GM12878 (cell line): ENCODE data around the gene HPCA. TPM values are rescaled to one million over a fixed set of nuclear protein-coding genes. Genes with fewer than 3 reads are reported as not detected.

Experiments used
- ATAC-seq: fragments of 200-7000 bp; cut with Tn5 transposase; 3 replicates; pipeline ENCODE4 v1.9.1; 2020; ENCODE audit warnings: mild to moderate bottlenecking, moderate library complexity
- BruUV-seq: library from RNA; stranded (reverse); fragments of 400-500 nt; replicated peaks from 2 replicates; lab custom pipeline; 2021; lab: Mats Ljungman, UMichigan
- CTCF ChIA-PET: fragments of 300-600 bp; sonication (Branson Sonifier 250); formaldehyde crosslinking; extraction: SDS; loops from one replicate; lab custom pipeline; 2021; ENCODE audit warnings: inconsistent platforms; lab: Yijun Ruan, JAX
- POLR2A ChIA-PET: fragments of 350-600 bp; formaldehyde crosslinking; extraction: SDS; loops from one replicate; lab custom pipeline; 2021; ENCODE audit warnings: inconsistent platforms; lab: Charles Lee
- RAD21 ChIA-PET: fragments of 300-600 bp; sonication (Branson Sonifier 250); formaldehyde crosslinking; loops from one replicate; lab custom pipeline; 2023; ENCODE audit warnings: antibody characterized with exemption; ENCODE audit not compliant: unreplicated experiment; lab: Charles Lee
- SMC1A ChIA-PET: fragments of 300-600 bp; sonication (Branson Sonifier 250); formaldehyde crosslinking; loops from one replicate; lab custom pipeline; 2023; ENCODE audit not compliant: unreplicated experiment, uncharacterized antibody; lab: Charles Lee
- DNase-seq: peaks from one replicate; pipeline ENCODE4 v3.0.0-alpha.2; 2011; ENCODE audit warnings: low read depth, low spot score
- FAIRE-seq: peaks from 3 replicates; lab custom pipeline; 2011; peaks lifted over from hg19 to GRCh38; lab: Jason Lieb, UNC
- H2AFZ ChIP-seq: 2 replicates; pipeline ENCODE4 v1.6.0; 2011; ENCODE audit warnings: low read depth, low read length, control low read depth; ENCODE audit not compliant: control insufficient read depth
- H3K27ac ChIP-seq: 2 replicates; pipeline ENCODE4 v1.5.1; 2011; ENCODE audit warnings: control low read depth; ENCODE audit not compliant: control insufficient read depth, insufficient read depth
- H3K27me3 ChIP-seq, 2 experiments: replicated peaks in 1 of 2; 2 replicates each; pipeline versions ENCODE4 v1.6.0 to v1.6.1; 2011; ENCODE audit warnings: low read length in 1 of 2; ENCODE audit not compliant: control insufficient read depth in 2 of 2, insufficient read depth in 2 of 2
- H3K36me3 ChIP-seq, 2 experiments: 2 replicates each; pipeline ENCODE4 v1.5.1; 2011; ENCODE audit warnings: low read length in 1 of 2; ENCODE audit not compliant: control insufficient read depth in 2 of 2, insufficient read depth in 2 of 2
- H3K4me1 ChIP-seq: 2 replicates; pipeline ENCODE4 v1.6.1; 2011; ENCODE audit warnings: mild to moderate bottlenecking, low read length, moderate library complexity, mixed read lengths; ENCODE audit not compliant: control insufficient read depth, insufficient read depth
- H3K4me2 ChIP-seq: 2 replicates; pipeline ENCODE4 v1.6.0; 2011; ENCODE audit warnings: control low read depth; ENCODE audit not compliant: control insufficient read depth, insufficient read depth
- H3K4me3 ChIP-seq: fragments of 200-600 bp; sonication (generic); 2 replicates; pipeline ENCODE4 v1.5.1; 2016
- H3K79me2 ChIP-seq: 2 replicates; pipeline ENCODE4 v1.6.0; 2011; ENCODE audit warnings: low read length; ENCODE audit not compliant: control insufficient read depth, insufficient read depth
- H3K9ac ChIP-seq: 2 replicates; pipeline ENCODE4 v1.8.0; 2011; ENCODE audit warnings: low read length, control low read depth, mixed read lengths; ENCODE audit not compliant: control insufficient read depth, insufficient read depth
- H3K9me3 ChIP-seq: replicated peaks from 3 replicates; pipeline ENCODE4 v1.5.1; 2011; ENCODE audit warnings: mild to moderate bottlenecking, low read length; ENCODE audit not compliant: control insufficient read depth, insufficient read depth
- H4K20me1 ChIP-seq: 2 replicates; pipeline ENCODE4 v1.6.0; 2011; ENCODE audit not compliant: control insufficient read depth, insufficient read depth
- BCLAF1 ChIP-seq: fragments of 450-650 bp; IDR thresholded peaks from 2 replicates; pipeline ENCODE4 v1.6.1; 2017; ENCODE audit warnings: antibody characterized with exemption, mild to moderate bottlenecking, moderate library complexity
- LARP7 ChIP-seq: fragments of 450-650 bp; IDR thresholded peaks from 2 replicates; pipeline ENCODE4 v1.6.1; 2017; ENCODE audit warnings: mild to moderate bottlenecking
- POLR2A ChIP-seq: IDR thresholded peaks from 2 replicates; pipeline ENCODE4 v1.6.1; 2011; ENCODE audit warnings: low read depth, mild to moderate bottlenecking, low read length
- POLR2AphosphoS2 ChIP-seq: IDR thresholded peaks from 2 replicates; pipeline ENCODE4 v1.6.1; 2011; ENCODE audit warnings: low read depth, mild to moderate bottlenecking, low read length, improper control_type of control experiment, moderate library complexity
- PRDM15 ChIP-seq: fragments of 450-650 bp; formaldehyde crosslinking; IDR thresholded peaks from 2 replicates; pipeline ENCODE4 v1.4.0; 2020; ENCODE audit warnings: mild to moderate bottlenecking, moderate library complexity
- REST ChIP-seq: IDR thresholded peaks from 2 replicates; pipeline ENCODE4 v1.6.1; 2012; ENCODE audit warnings: mild to moderate bottlenecking, low read depth, low read length
- TAF1 ChIP-seq: IDR thresholded peaks from 2 replicates; pipeline ENCODE4 v1.6.1; 2011; ENCODE audit warnings: mild to moderate bottlenecking, low read depth, low read length, borderline replicate concordance
- WGBS: methylation state at CpG from one replicate; pipeline ENCODE4 v1.1.6; 2016; ENCODE audit warnings: low lambda C conversion rate; ENCODE audit not compliant: insufficient replicate concordance, insufficient coverage; ENCODE audit errors: missing lambda C conversion rate; 5-methylcytosine and 5-hydroxymethylcytosine counted together
- in situ Hi-C: fragments of 300-500 bp; cut with MboI; formaldehyde crosslinking; loops from 9 replicates; pipeline ENCODE4 v1.14.3; 2018; ENCODE audit warnings: mixed read lengths
- intact Hi-C: fragments of 100-400 bp; cut with micrococcal nuclease; formaldehyde crosslinking; loops from one replicate; pipeline ENCODE4 v1.14.2; 2022; ENCODE audit not compliant: unreplicated experiment
- polyA plus RNA-seq, 11 experiments: library from polyadenylated mRNA; depleted of rRNA in 4 of 11; unstranded in 6 of 11; stranded (reverse) in 5 of 11; fragments of >200 nt; fragmentation: Nextera tagmentation in 4 of 11; fragmentation: Illumina TruSeq in 1 of 11; extraction: Ambion mirVana in 4 of 11; extraction: Trizol in 1 of 11; gene quantifications; 1 replicate in 1 of 11; 2 replicates in 10 of 11; pipeline versions ENCODE4 v1.2.1 to v1.2.3, GENCODE V29; 2011 to 2016; ENCODE audit warnings: inconsistent platforms in 2 of 11, missing spikeins in 2 of 11, low read depth in 1 of 11
- total RNA-seq, 4 experiments: library from RNA; depleted of rRNA in 3 of 4; stranded (reverse); fragments of >200 nt in 3 of 4; fragmentation: Illumina TruSeq in 1 of 4; extraction: Trizol in 1 of 4; gene quantifications; 2 replicates each; pipeline versions ENCODE4 v1.2.1 to v1.2.3, GENCODE V29; 2013 to 2021

HPCA gene
- total and polyA plus RNA-seq, 10 of the 15 experiments (the other 5 are each of a cell fraction or from before 2014, with no cell fraction given): 0.11 TPM; not detected in 9

DNA sequence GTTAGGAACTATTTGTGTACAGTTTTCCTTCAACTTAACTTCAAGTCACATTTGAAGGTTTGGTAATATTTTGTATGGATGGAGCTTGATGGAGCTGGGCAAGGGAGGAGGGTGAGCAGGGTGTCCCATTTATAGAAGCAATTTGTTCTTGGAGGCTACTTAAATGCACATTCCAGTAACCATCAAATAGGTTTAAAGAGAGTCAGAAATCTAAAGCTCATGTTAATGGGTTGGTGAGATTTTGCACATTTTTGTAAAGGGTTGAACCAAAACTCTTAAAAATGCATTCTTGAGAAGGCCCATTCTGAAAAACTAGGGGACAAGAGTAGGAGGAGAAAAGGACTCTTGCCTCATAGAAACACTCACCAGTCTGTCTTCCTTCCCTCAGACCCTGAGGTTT is 25.7 kb upstream of the HPCA start (continued):
- TF ChIP-seq PRDM15 (no peak), POLR2A (no peak)

GRCh38 chr1:32861904-32862695 is 24.2 kb upstream of the HPCA start:
- Histone ChIP-seq H3K36me3 (peaks cover 7 to 26% of the 10 kb centered on the region in 2 experiments), H3K27me3 (no peaks in the 10 kb centered on the region), H3K4me3 (no peak overlapping the region), H3K4me1 (no peaks in the 10 kb centered on the region), H3K9ac (no peak overlapping the region), H3K27ac (no peak overlapping the region), H3K4me2 (no peak overlapping the region), H3K9me3 (no peaks in the 10 kb centered on the region), H4K20me1 (no peaks in the 10 kb centered on the region), H3K79me2 (no peaks in the 10 kb centered on the region), H2AFZ (no peak overlapping the region)
- TF ChIP-seq POLR2AphosphoS2: no peak
- no peak for TF ChIP-seq LARP7
- TF ChIP-seq TAF1: no peak
- no peak for TF ChIP-seq REST
- TF ChIP-seq BCLAF1: no peak
- BruUV-seq: no TSS peak
- 83% methylated on average over 3 of the region's 3 CpGs for WGBS
- in situ Hi-C loops: no loop called here
- intact Hi-C loops: no loop called here
- RAD21 ChIA-PET: no interaction called here
- POLR2A ChIA-PET: interaction anchor here (0.6 kb wide), 1 partner anchor 14 kb away, joined by 3 read pairs; no protein-coding TSS in a partner anchor
- SMC1A ChIA-PET: interaction anchor here (1.4 to 2.8 kb wide), 3 partner anchors 9 to 39 kb away, joined by 3 to 13 read pairs (median 5); no protein-coding TSS in a partner anchor
- ATAC-seq: no peak
- FAIRE-seq: no peak
- no peak for DNase-seq
- CTCF ChIA-PET: interaction anchor here (0.9 to 6.5 kb wide), 5 partner anchors 10 to 110 kb away, joined by 3 to 37 read pairs (median 8); no protein-coding TSS in a partner anchor
